KOPT-K1 (cell line): ENCODE data around the gene ZIC3.
"Not testable (repeated sequence)": the region's sequence is repeated elsewhere in the genome, so short reads cannot be mapped to it uniquely, and the experiment has no call there.

Source experiments
- H3K27ac ChIP-seq: fragments of 200-600 bp; sonication (generic); 2 replicates; pipeline ENCODE4 v1.5.1; 2016; ENCODE audit warnings: antibody characterized with exemption, mild to moderate bottlenecking, low read depth, low read length; ENCODE audit not compliant: poor library complexity, severe bottlenecking
- H3K36me3 ChIP-seq: fragments of 200-600 bp; sonication (generic); 2 replicates; pipeline ENCODE4 v1.5.1; 2017; ENCODE audit warnings: antibody characterized with exemption, mild to moderate bottlenecking, low read length, moderate library complexity; ENCODE audit not compliant: insufficient read depth
- H3K9me3 ChIP-seq: fragments of 200-600 bp; sonication (generic); 2 replicates; pipeline ENCODE4 v1.5.1; 2017; ENCODE audit warnings: antibody characterized with exemption, low read length, mild to moderate bottlenecking; ENCODE audit not compliant: insufficient read depth, poor library complexity, severe bottlenecking

Gene ZIC3

DNA sequence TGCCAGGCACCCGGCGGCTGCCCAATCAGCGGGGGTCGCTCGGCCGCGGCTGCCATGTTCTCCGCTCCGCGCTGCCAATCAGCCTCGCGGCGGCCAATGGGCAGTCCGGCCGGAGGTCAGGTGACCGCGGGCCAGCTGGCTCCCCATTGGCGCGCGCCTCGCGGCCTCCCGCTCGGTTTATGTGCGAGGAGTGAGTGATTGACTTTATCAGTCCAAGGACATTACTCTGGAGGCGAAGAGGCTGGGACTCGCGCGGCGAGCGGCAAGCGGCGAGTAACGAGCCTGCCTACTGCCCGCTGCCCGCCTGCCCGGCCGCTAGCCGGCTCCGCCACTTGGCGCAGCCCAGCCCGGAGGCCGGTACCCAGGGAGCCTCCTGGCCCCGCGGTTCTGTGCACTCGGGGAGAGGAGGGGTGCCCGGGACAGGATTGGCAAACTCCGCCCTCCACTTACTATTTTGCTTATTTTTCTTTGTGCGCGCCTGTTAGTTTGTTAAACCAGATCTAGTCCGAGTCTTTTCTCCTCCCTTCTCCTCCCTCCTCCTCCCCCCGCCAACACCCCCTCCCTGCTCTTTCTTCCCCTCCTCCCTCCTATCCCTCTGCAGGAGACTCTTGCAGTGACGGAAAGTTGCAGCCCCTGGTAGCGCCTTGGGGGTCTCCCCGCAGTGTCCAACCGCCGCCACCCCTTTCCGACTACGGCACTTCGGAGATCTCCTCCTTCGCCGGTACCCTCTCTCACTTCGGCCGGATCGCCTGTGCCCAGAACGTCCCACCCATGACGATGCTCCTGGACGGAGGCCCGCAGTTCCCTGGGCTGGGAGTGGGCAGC lies at the start of gene ZIC3:
ZIC3 (plus strand) TSS at position 207 of the 825 bp plus-strand sequence; CDS start at position 772, 565 bp downstream.
- Histone ChIP-seq H3K9me3 (no peaks in the 10 kb centered on the region), H3K27ac (no peak within 1 kb of the TSS), H3K36me3 (no peaks in the 10 kb centered on the region)

DNA sequence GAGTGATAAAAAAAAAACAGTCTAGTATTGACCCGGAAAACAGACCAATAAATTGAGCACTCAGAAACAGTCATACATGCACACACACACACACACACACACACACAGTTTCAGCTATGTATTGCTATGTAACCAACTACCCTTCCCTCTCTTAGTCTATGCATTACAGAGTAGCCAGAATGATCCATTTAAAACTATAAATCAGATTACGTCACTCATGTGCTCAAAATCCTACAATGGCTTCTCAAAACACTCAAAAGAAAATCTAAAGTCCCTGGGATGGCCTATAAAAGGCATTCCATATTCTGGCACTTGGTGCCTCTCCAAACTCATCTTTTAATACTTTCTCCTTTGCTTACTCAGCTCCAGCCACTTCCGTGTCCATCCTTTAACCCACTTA lies 46.5 kb upstream of the ZIC3 start:
- H3K9me3 ChIP-seq = no peaks in the 10 kb centered on the region
- no peak overlapping the region for H3K27ac ChIP-seq
- H3K36me3 ChIP-seq = no peaks in the 10 kb centered on the region

DNA sequence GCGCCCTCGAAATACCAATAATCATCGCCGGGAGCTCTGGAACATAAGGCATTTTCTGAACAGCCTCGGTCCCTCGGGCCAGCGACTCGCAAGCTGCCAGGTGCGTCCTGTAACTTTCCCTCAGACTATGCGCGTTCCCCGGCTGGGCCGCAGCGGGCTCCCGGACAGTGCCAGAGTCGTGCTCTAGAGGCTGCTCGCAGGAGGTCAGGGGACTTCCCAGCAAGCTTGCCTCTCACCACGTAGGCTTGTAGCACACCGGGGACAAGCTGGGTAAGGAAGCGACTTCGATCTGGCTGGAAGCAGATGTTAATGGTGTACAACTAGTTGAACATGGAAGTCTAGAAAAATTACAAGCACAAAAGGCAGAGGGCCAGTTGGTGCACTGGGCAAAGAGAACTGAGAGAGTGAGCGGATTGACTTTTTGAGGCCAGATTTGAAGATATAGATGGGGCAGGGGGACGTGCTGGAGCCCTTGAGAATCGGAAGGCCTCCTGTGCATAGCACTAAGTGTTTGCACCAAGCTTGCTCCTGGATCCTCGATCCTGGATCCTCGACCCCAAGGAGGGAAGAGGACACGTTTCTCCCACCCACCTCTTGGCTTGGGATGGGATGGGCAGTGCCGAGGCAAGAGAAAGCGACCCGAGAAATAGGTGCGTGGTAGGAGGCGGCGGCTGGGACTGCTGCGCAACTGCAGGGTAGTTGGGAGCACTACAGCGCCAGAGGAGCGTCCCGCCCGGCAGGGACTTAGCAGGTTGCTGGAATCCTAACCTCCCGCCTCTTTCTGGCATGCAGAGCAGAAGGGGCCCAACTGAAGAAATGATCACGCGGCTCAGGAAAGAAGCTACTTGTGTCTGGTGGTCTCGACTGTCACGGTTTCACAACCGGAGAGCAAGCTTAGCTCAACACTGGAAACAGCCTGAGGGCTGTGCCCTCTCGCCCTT lies 19.9 kb upstream of the ZIC3 start:
- no peaks in the 10 kb centered on the region for H3K36me3 ChIP-seq
- no peaks in the 10 kb centered on the region for H3K9me3 ChIP-seq
- H3K27ac ChIP-seq = no peak overlapping the region

DNA sequence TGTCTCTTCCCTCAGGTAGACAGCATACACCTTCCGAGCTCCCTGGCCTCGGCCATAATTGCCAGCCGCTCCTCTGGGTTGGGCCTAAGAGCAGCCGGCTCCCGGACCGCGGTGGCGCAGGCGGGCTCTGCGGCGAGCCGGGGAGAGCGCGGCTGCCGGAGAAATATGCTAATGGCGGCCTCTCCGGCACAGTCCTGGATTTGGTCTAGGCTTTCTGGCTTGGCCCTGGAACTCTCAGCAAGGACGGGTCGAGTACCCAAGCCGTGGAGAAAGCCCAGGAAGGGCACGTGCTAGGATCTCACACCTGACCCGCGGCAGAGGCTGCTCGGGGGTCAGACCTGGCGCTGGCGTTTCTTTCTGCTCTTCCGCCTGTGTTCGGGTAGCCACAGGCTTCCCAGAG lies 18.6 kb upstream of the ZIC3 start:
- no peak overlapping the region for H3K27ac ChIP-seq
- no peaks in the 10 kb centered on the region for H3K9me3 ChIP-seq
- H3K36me3 ChIP-seq = no peaks in the 10 kb centered on the region

DNA sequence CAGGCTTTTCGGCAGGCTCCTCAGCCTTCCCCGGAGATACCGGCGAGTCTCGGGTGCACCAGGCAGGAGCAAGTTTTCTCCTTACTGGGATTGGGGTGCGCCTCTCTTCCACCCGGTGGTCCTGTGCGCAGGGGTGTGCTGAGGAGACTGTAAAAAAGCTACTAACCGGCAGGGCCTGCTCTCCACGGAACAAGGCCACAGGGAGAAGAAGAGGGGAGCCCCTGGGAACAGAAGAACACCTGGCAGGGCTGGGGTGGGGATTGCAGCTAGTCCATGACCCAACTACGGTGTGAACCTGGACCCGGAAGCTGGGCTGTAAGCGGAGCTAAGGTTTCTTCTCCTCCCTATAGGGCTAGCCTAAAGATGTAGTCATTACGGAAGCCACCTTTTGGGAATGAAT lies 17.7 kb upstream of the ZIC3 start:
- Histone ChIP-seq H3K9me3 (no peaks in the 10 kb centered on the region), H3K36me3 (no peaks in the 10 kb centered on the region), H3K27ac (no peak overlapping the region)

DNA sequence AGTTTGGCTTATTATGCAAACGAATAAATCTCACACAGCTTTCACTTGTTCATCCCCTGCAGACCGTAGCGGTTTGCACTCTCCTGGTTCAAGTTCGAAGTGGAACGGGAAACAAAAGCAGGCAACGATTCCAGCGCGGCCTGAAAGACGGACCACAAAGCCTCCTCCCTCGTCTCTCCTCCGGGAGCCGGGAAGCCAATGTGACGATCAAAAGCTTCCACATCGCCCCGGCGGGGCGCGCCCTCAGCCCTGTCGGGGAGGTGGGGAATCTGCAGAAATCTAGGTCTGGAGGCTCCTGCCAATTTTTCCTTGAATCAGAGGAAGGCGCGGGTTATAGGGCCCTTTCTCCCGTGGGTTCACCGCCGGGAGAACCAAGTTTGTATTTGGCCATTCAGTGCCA lies 16.9 kb upstream of the ZIC3 start:
- H3K27ac ChIP-seq = no peak overlapping the region
- no peaks in the 10 kb centered on the region for H3K9me3 ChIP-seq
- H3K36me3 ChIP-seq = no peaks in the 10 kb centered on the region

DNA sequence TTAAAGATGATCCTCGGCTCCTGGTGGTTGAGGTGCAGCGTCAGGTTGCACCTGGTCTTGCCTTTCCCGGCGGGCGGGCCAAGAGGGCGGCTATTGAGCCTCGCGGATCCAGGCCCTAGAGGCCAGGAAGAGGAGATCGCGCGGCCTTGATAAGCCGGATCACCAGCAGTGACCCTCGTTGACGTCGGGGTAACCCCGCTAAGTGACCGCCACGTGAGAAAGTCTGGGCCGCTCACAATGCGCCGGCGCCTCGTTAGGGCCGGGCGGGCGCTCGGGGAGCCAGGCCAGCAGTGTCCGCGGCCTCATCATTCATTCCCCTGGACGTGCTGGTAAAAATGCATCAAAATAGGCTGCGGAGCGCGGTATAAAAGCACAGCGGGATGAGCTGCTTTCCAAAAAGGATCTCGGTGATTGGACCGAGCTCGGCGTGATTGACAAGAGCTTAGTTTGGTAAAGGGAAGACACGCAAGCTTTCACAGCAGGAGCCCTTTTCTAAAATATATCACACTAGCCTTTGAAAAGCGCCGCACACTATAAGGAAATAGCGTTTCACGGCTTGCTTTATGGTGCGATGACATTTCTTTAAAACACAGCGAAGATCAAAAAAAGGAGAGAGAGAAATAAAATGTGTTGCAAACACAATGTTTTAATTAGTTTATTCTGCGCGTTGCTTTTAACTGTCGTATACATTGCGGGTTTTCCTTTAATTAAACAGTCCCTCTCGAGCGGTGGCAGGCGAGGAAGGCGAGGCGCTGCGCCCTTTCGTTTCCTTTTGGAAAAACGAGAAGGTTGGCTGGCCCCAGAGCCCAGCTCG lies 15.9 kb upstream of the ZIC3 start:
- Histone ChIP-seq H3K9me3 (no peaks in the 10 kb centered on the region), H3K36me3 (no peaks in the 10 kb centered on the region), H3K27ac (no peak overlapping the region)

DNA sequence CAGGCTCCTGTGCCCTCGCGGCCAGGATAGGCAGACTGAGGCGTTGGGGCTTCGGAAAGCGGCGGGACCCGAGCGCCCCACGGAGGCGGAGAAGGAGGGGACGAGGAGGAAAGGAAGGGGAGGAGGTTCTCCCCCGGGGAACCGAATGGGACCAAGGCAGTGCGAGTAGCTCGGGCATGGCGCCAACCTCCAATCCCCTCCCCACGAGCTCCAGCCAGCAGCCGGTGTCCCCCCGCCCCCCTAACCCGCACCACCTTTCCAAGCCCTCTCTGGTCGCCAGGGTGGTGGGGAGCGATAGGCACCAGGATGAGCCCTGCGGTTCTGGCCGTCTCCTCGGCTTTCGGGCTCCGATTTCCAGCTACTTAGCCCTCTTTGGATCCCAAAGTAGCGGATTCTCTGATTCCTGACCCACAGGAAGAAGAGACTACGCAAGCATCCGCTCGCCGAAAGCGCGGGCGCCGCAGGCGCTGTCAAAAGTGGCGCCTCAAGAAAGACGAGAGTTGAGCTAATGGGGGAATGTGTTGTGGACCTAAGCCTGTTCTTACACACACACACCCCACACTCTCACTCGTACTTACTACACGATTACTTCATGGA lies 15.2 kb upstream of the ZIC3 start:
- Histone ChIP-seq H3K27ac (no peak overlapping the region), H3K9me3 (no peaks in the 10 kb centered on the region), H3K36me3 (no peaks in the 10 kb centered on the region)

DNA sequence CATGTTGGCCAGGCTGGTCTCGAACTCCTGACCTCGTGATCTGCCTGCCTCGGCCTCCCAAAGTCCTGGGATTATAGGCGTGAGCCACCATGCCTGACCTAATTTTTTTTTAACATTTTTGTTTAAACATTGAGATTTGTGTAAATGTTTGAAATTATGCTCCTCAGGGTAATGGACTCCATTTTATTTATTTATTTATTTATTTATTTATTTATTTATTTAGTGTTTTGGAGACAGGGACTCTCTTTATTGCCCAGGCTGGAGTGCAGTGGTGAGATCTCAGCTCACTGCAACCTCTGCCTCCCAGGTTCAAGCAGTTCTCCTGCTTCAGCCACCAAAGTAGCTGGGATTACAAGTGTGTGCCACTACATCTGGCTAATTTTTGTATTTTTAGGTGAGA lies 13.8 kb upstream of the ZIC3 start:
- not testable (repeated sequence) for H3K36me3 ChIP-seq, H3K9me3 ChIP-seq, H3K27ac ChIP-seq

DNA sequence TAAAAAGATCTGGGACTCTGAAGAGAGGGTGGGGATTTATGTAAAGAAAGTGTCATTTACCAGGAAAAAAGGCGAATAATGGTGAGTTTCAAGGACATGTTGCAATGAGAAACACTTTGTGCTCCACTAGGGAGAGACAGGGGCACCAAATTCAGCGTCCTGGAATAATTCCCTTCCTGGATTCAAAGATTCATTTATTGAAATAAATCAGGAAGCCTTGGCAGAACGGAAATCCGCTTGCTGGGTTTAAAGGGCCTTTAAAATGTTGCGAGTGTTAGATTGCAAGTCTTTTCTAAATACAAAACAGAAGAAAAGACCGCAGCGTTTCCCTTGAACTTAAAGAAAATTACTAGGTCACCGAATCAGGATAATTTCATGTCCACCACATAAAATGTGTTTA lies 3.8 kb upstream of the ZIC3 start:
- H3K36me3 ChIP-seq = no peaks in the 10 kb centered on the region
- H3K9me3 ChIP-seq = no peaks in the 10 kb centered on the region
- no peak overlapping the region for H3K27ac ChIP-seq

DNA sequence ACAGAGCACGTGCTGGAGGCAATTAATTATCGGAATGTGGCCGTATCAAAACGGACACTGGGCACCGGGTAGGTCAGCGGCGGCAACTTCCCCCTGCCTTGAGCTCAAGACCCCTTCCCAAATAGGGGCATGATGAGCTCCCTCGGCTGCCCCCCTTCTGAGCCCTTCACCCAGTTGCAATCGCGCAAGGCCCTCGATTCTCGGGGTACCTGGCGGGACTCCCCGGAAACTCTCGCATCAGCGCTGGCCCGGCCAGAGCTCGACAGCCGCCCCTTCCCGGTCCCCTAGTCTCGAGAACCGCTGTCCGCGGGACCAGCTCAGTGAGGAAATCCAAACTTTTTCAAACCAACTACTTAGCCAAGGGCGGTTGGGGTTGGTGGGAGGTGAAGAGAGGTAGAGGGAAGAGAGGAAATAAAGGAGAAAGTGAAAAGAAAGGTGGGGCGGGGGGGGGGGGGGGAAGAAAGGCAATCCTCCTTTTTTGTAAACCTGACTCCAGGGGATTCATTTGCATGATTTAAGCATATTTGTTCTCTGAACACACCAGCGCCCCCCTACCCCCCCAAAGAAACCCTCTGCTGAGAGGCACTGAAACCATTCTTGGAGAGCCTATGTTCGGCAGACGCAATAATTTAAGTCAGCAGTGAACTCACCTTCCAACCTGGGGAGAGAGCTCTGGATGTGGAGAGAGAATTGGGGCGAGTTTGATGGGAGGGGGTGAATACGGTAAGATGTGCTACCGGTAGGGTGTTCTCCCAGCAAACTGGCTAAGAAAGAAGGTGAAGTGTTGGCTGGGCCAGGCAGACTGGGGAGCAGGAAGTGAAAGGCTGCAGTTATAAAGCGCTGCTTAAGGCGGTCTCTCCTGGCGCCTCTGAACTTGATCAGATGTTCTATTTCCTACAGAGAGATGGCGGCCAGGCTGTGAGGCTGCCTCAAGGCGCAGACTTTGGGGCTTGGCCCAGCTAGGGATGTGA lies 2.0 kb upstream of the ZIC3 start:
- H3K27ac ChIP-seq = no peak overlapping the region
- H3K9me3 ChIP-seq = no peaks in the 10 kb centered on the region
- no peaks in the 10 kb centered on the region for H3K36me3 ChIP-seq

DNA sequence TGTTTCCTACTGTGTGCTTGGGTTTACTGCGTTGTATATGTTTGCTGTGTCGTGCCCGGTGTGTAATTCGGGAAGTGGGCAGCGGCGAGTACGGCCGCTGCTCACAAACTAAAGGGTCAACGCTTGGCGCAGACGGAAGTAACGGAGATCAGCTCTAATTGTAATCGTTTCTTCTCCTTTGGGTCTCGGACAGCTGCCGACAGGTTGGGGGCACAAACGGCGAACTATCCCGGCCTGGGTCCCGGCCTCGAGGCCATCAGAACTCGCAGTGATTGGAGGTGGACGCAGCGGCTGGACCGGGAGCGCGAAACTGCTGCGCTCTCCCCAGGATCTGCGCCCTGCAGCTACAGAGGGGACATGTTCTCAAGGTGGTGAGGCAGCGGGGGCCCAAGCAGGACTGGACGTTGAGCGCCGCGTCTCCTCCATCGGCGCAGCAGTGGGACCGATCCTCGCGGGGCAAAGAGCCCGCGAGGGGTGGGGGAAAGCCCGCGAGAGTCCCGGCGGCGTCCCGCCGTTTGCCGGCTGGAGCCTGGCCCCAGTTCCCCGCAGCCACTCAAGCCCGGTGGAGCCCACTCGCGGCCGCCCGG lies 516 bp upstream of the ZIC3 start:
- H3K27ac ChIP-seq = no peak overlapping the region
- no peaks in the 10 kb centered on the region for H3K36me3 ChIP-seq
- no peaks in the 10 kb centered on the region for H3K9me3 ChIP-seq
